ENCODE data around the gene KCNQ5.

KCNQ5 gene

DNA sequence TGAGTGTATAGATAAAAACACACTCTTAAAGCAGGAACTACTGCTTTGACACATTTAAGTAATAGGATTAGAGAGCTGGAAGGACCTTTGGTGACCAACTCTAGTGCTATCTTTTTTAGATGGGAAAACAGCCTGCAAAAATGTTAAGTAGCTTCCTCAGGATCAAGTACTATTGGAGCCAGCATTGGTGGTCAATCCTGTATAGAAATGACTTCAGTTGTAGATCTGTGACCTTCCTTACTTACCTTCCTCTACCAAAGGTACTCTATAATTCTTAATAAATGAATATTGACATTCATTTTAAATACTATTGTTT lies 18.7 kb downstream of the KCNQ5 start:
- DNase-seq = no peak

DNA sequence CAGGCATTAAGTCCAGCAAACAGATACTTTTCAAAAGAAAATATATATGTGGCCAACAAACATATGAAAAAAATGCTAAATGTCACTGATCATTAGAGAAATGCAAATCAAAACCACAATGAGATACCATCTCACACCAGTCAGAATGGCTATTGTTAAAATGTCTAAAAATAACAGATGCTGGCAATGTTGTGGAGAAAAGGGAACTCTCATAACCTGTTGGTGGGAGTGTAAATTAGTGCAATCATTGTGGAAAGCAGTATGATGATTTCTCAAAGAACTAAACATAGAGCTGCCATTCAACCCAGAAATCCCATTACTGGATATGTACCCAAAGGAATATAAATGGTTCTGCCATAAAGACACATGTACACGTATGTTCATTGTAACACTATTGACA lies 20.6 kb downstream of the KCNQ5 start:
- DNase-seq = no peak

DNA sequence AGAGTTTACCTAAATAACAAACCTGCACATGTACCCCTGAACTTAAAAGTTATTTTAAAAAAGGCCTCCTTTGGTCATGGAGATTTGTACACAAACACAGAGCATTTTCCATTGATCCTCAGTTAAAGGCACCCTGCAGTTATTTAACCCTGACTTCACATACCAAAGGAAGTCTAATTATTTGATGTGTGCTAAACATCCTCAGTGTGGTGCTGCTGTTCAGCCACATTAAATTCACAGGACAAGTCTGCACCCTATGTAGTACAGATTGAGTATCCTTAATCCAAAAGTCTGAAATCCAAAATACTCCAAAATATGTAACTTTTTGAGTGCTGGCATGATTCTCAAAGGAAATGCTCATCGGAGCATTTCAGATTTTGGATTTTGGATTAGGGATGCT lies 21.4 kb downstream of the KCNQ5 start:
- no peak for DNase-seq

DNA sequence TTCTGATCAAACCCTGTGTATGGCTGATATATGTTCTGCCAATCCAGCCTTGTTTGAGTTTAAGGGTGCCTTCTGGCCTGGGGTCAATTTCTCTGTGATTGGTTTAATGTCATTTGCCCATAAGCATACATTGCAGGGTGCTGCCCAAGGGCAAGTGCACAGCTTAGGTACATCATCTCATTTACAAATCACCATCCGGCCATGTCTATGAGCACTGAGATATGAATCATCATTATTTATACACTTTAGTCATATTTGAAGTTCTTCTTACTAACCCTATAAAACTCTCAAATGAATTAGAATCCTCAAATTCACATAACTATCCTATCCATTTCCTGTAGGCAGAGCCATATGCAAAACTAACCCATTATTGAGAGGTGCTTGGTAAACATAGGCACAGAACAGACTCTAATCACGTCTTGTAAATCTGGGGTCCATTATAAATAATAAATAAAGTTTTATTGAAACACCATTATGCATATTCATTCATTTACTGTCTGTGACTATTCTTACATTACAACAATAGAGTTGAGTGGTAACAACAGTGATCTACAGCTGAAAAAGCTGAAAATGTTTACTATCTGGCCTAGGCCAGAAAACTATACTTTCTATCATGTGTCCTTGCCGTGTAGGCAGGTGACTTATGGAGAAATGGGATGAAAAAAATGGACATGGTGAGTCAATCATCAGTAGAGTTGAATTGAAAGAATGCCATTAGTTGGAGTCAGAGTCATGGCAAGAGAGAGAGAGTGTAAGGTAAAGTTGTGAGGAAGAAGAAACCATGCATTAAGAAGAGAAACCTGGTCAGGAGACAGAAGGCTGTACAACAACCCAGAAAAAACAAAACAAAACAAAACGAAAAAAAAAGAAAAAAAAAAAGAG lies 25.0 kb downstream of the KCNQ5 start:
- DNase-seq = no peak

DNA sequence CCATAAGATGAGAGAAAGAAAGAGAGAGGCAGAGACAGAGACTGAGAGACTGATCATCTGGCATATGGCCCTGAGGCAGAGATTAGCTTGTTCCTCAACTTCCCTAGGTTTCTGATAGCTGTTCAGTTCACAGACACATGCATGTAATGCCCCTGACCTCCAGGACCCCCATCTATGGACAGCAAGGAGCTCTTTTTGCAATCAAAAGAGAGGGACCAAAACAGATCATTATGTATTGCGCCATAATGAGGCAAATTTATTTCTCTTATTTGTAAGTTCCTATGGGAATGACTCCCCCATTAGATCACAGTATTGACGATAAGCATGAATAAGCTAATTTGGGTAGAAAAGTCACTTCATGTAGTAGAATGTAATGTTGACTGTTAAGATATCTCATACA lies 25.6 kb downstream of the KCNQ5 start:
- no peak for DNase-seq

DNA sequence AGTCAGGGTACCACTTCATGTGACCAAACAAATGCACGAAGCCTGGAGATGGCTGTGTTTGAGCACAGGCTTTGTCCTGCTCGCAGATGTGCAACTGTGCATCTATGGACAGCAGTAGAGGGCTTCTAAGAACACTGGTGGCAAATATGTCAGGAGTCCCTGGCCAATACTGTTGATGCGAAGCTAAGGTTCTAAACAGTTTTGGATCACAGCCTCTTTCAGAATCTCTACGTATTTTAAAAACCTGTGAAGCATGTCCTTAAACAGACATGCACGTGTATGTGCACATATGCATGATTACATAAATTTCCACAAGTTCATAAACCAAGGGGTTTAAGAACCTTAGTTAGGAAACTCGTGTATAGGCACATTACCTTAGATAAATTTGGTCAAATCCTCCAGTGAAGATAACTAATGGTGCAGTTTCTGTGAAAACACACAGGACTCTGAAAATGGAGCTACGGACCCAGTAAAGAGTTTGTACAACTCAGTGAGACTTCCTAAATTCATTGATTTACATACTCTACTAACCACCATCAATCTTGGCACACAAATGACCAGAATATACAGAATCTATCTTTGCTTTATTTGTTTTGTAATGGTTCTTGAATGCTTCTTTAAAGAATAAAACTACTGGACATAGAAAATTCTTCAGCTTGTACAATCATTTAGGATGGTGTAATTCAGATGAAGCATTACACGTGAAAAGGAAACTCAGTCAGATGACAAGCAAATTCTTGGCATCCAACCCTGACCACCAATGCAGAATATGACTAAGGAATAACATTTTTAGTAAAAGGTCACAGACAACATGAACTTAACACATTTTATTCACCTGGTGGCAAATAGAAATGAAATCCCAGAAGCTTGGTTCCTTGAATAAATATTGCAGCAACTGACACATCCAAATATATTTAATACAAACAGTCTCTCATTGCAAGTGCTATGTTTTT lies 27.4 kb downstream of the KCNQ5 start:
- DNase-seq = peak; percentile 16

DNA sequence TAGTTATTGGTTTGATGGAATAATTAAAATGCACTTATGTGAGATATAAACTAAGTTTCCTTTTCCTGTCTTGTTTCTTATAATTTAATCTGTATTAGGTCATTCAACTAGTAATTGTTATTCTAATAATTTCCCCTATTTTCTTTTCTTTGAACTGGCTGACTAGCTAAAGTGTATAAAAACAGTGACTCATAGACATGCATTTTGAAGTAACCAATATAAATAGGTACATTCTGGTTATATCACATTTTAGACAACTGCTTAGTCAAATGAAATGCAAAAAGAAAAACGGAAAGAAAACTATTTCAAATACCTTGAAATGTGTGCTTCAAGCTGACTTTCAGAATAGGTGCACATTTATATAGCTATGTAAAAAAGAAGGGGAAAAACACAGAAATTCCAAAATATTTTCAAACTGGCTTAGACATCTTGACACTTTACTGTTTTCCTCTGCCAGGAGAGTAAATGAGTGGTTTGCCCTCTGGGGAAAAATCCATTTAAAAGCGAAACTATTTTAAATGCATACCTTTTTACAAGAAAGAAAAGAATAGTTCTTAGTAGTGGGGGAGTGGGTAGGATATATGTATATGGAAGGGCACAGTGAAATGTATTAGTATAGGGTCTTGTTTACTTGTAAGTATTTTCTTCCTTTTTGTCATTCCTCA lies 28.3 kb downstream of the KCNQ5 start:
- no peak for DNase-seq

DNA sequence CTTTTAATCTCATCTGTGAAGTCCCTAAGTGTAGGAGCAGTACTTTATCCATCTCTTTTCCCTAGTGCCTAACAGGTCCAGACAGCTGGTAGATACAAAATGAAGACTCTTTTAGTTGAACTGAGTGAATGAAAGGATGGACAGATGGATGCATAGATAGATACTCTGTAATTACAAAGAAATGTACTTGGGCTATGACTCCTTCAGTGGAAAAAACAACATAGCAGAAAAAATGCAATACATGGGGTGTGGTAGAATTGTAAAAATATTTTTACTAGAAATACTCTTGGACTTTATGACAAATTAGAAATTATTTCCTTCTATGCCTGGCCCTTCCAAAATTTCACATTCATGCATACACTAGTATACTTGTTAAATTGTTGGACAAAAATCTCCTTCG lies 29.3 kb downstream of the KCNQ5 start:
- no peak for DNase-seq

DNA sequence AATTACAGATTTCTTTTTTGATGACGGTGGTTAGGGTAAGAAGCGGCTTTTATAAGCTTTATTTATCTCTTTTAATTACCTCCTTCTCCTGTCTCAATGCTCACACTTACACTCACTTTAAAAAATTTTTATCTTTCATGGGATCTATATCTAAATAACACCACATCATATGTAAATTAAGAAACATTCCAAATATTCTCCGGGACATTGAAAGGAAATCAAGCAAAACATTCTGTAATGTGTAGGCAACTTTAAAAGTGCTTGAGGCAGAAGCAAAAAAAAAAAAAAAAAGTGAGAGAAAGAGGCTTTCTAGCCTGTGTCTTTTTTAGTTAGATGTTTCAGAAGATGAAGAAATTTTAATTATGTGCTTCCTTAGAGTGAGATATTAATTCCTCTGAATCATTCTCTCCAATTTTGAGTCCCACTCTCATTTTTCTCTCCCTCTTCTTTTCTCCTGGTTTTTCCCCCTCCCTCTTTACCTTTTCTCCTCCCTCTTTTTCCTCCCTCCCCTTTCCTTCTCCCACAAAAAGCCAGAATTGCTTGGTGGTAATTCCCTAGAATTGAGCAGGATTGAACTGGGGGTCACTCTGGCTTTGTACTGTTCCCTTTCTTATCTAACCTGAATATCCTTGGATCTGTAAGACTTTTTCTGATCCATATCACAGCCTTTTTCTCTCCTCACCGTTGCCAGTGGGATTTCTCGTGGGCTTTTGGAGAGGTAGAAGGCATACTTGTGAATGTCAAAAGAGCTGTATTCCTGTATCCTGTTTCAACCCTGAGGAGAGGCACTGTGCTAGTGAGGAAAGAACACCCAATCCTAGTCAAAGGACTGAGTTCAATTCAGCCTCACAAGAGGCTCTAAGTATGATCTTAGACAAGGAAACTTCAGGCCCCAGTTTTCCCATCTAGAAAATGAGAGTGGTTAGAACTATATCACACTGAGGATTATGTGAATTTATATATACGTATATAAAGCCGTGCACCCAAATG lies 30.4 kb downstream of the KCNQ5 start:
- no peak for DNase-seq

DNA sequence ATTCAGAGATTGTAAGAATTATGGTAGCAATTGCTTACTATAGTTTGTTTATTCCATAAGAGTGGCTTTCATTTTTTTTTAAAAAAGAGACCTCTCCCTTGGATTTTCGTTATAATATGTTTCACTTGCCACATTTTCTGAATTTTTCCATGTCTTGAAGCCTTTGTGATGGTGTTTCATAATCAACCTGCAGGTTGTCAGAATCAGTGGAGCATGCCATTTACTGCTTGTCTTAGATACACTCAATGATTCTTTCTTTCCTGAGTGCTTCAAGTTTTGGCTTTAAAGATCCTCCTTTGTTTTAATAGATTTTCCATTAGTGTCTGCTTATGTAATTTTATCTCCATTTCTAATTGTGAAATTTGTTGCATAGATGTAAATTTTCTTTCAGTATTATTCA lies 31.2 kb downstream of the KCNQ5 start:
- DNase-seq = no peak

DNA sequence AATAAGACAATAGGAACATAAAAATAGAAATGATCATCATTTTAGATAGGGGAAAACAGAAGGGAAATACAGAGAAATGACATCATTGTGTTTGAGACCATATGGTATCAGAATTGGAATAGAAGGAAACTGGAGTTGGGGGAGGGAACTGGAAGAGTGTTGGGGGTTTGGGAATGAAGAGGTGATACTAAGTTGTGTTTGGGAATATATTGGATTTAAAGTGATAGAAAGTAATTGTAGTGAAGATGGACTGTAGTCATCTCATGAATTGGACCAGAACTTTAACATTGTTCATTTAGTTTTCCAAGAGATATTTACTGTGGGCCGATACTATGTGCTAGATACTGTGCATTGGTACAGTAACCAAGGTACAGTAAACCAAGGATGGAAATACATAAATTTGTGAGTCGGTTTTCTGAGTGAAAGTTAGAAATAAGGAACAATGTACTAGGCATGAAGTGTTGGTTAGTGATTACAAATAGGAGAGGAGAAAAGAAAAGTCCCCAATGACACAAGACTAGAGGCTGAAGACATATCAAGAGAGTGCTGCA lies 32.3 kb downstream of the KCNQ5 start:
- DNase-seq = no peak

DNA sequence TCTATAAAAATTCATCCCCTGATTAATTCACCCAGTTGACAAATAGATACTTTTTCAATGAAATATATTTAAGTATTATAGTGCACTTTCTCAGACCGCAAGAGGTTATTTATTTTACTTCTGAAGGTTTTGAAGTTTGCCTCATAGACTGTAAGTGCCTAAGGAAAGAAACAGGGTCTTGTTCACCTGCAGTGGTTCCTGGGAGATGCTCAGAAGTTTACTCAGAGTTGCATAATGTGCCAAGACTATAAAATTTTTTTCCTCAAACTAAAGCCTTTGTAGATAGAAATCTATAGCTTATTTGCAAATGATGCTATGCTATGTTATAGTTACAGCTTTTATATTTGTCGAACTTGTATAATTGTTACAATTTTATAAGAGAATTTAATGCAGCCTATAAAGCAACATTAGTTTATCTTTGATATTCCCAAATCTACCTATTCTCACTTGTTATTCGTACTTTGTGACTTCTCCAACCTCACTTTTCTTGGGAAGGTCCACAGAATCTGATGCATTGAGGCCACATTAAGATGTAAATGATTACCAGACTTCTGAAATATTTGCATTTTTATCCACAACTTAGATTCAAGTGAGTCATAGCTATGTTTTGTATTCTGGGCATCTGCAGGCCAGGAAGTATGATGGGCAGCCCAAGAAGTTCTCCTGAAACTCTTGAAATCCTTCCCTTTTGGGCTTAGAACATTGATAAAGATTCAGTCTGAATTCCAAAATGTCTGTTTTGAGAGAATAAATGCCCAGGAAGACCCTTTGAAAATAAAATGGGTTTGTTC lies 35.7 kb downstream of the KCNQ5 start:
- DNase-seq = no peak

DNA sequence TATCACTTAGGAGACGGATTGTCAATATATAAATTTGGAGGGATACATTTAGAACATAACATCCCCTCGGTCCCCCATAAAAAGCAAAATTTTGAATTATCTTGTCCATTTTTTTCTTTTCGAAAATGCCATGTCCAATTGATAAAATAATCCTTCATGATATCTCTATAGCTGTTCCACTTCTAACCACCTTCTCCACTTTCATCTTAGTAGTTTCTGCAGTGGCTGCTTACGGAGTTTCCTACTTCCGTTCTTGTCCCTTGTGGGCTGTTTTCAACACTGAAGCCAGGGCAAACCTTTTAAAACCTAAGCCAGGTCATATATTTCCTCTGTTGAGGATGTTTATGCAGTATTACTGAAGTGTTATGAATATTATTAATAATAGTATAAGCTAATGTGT lies 37.9 kb downstream of the KCNQ5 start:
- no peak for DNase-seq

DNA sequence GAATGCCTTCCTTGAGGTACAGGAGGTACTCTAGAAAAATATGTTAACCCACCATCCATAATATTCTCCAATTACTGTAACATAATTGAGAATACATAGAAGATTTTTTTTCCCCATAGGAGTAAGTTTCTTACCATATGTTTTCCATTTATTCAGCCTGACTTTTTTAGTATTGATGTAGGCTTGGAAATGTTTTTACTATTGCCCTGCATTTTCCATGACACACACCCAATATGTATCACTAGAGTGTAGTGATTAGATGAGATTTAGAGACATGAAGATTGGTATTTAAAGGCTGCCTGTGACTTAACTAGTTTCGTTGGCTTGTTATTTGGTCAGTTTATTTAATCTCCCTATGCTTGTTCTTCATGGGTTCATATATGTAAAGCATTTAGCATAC lies 39.5 kb downstream of the KCNQ5 start:
- DNase-seq = no peak

DNA sequence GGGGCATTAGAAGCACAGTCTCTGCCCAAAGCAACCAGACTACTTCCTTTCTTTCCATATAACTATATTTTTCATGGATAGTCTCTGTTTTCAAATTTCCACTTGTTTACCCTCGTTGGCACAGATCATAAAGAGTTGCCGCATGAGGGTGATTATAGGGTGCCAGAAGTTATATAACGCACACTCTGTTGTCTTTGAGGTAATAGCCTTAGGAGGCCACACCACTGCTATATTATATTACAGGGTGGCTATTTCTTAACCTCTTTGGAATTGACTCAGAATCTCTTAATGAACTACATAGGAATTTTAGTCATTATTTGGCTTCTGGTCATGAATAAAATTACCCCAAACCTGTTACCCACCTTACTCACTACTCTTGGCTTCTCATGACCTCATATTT lies 43.7 kb downstream of the KCNQ5 start:
- no peak for DNase-seq

DNA sequence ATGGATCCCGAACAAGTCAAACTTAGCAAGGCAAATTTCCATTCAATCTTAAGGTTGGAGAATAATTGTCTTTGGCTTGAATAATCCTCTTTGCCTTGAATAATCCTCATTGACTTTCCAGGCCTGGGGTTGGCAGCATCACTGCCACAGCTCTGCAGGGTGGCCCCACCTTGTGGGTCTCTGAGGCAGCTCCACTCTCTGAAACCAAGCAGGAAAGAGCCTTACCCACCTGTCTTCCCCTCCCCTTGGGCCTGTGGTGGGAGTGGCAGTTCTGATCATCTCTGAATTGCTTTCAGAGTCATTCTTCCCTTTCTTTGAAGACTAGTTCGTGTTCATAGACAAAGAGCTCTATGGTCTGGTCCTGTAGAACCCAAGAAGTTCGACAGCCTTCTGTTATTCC lies 47.5 kb downstream of the KCNQ5 start:
- no peak for DNase-seq

DNA sequence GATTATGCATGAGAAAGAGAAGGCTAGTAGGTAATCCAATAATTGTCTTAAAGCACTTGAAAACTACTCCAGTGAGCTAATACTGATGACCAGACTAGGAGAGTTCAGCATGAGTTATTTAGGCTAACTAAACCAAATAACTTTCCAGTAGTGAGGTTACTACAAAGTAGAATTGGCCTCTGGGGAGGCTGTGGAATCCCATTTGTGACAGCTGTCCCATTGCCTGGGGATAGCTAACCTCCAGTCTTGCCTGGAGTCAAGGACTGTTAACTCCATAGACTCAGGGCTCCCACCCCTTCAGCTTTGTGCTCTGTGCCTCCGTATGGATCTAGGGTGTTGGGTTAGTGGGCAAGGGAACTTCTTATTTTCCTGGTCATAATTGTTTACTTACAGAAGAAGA lies 51.0 kb downstream of the KCNQ5 start:
- no peak for DNase-seq

DNA sequence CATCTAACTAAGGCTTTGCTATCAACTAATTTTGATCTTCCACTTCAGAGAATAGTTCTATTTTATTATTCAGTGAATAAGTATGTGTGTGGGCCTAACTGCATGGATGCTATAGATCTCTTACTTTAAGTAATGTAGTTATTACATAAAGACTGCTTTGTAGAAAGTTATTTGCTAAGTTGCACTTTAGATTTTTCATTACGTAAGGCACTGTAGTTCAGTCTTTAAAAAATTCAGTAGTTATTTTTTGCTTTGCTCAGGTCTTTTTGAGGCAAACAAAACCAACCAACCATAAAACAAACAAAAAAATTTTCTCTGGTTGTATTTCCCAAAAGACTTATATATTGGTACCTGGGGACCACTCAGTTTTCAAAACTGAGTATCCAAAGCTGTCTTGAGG lies 53.0 kb downstream of the KCNQ5 start:
- DNase-seq = no peak

DNA sequence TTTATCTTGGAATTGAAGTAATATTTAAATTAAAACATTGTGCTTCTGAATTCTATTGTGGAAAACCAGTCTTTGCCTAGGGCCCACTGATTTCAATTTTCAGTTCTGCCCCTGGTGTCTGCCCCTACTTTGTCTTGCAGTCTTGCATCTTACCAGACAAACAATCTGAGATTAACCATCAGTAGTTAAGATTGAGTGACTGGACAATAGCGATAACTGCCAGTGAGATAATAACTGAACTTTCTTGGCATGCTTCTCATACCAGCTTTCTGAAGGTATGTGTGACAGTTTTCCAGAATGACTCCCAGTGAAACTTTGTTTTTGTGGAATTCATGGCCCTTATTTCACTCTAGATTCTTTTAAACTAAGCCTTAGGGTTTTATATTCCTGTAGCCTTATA lies 53.5 kb downstream of the KCNQ5 start:
- DNase-seq = no peak

DNA sequence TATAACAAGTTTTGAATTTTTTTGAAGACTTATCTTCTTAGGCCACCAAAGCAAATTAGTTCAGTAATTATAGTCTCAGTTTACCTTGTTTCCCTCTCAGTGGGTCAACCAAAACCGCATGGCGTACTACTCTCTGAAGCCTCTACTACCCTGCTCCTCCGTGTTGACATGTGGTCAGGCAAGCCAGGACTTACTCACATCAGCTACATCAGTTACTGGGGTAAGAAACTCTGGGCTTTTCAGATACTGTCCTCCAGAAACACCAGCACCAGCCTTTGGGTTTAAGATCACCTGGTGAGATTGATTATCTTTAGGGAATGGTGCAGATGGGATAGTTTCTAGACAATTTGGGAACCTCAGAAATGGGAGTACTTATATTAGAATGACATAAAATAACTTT lies 55.1 kb downstream of the KCNQ5 start:
- no peak for DNase-seq

DNA sequence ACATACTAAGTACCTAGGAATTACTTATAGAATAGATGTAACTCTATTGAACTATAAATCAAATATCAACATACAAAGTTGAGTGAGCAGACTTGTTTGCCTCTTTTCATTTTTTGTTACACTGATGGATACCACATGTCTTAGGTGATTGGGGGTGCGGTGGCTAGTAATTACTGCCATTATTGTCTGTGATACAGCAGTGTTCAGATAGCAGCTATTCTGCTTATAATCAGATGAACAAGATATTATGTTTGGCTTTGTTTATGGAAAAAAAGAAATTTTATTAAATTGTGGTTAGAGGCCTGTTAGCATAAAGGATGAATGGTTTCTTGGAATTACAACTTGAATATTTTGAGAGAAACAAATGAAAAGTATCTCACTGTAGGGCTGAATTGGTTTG lies 55.9 kb downstream of the KCNQ5 start:
- no peak for DNase-seq

Data from stimulated activated CD4-positive, alpha-beta T cell treated with anti-CD3 and anti-CD28 coated beads, Interleukin-1b, Interleukin-23, amount 100 ng/mL, for 48 hours (primary cell).